Neural progenitor cell (in vitro differentiated cells): Measurements from ENCODE around the gene ENOX2.

Experiments used
- CTCF ChIP-seq: fragments of 200-600 bp; sonication (generic); IDR thresholded peaks from 2 replicates; pipeline ENCODE4 v1.5.1; 2017; ENCODE audit warnings: antibody characterized with exemption, mild to moderate bottlenecking
- EZH2 ChIP-seq: fragments of 200-600 bp; sonication (generic); IDR thresholded peaks from 2 replicates; pipeline ENCODE4 v1.6.1; 2017; ENCODE audit warnings: antibody characterized with exemption, mild to moderate bottlenecking, moderate library complexity

GRCh38 chrX:130652824-130653578, 250.0 kb downstream of the ENOX2 start:
- TF ChIP-seq CTCF, result no peak
- no peak for TF ChIP-seq EZH2
